CD14-positive monocyte (primary cell): ENCODE measurements around the gene CD81. TPM values are rescaled to one million over a fixed set of nuclear protein-coding genes. Genes with fewer than 3 reads are reported as not detected.

ENCODE experiments used
- DNase-seq, 3 donors: peaks; one replicate each; pipeline ENCODE4 v3.0.0-alpha.2; 2011 to 2022
- H2AFZ ChIP-seq: 2 replicates; pipeline ENCODE4 v1.6.0; 2012; ENCODE audit warnings: mild to moderate bottlenecking, low read depth, low read length, inconsistent platforms; ENCODE audit not compliant: insufficient read depth, poor library complexity, severe bottlenecking
- H3K27ac ChIP-seq, 2 donors: 1 replicate in 1 of 2; 2 replicates in 1 of 2; pipeline ENCODE4 v1.5.1; 2012 to 2013; ENCODE audit warnings: low read length in 2 of 2, control low read depth in 1 of 2, inconsistent platforms in 1 of 2, low read depth in 1 of 2, mild to moderate bottlenecking in 1 of 2
- H3K27me3 ChIP-seq, 2 donors: one replicate each; pipeline versions ENCODE4 v1.6.0 to v1.6.1; 2011 to 2013; ENCODE audit warnings: low read length in 2 of 2; ENCODE audit not compliant: control insufficient read depth in 2 of 2, insufficient read depth in 2 of 2
- H3K36me3 ChIP-seq, 2 donors: replicated peaks in 1 of 2; 1 replicate in 1 of 2; 2 replicates in 1 of 2; pipeline versions ENCODE4 v1.5.1 to v1.6.1; 2012 to 2013; ENCODE audit warnings: low read length in 2 of 2, control low read depth in 1 of 2, inconsistent platforms in 1 of 2, mild to moderate bottlenecking in 1 of 2; ENCODE audit not compliant: insufficient read depth in 2 of 2, control insufficient read depth in 1 of 2
- H3K4me1 ChIP-seq, 2 donors: 1 replicate in 1 of 2; 2 replicates in 1 of 2; pipeline versions ENCODE4 v1.5.1 to v1.6.1; 2012 to 2013; ENCODE audit warnings: low read length in 2 of 2, control low read depth in 1 of 2, inconsistent platforms in 1 of 2, mild to moderate bottlenecking in 1 of 2, moderate library complexity in 1 of 2; ENCODE audit not compliant: insufficient read depth in 2 of 2, control insufficient read depth in 1 of 2
- H3K4me2 ChIP-seq: replicated peaks from 2 replicates; pipeline ENCODE3; 2012; ENCODE audit warnings: low read length, moderate library complexity, mild to moderate bottlenecking; ENCODE audit not compliant: poor library complexity, severe bottlenecking; ENCODE audit errors: extremely low read depth
- H3K4me3 ChIP-seq, 3 experiments: fragments of 200-600 bp in 1 of 3; sonication (generic) in 1 of 3; replicated peaks in 1 of 3; 1 replicate in 2 of 3; 2 replicates in 1 of 3; pipeline ENCODE4 v1.5.1; 2011 to 2013; ENCODE audit warnings: low read length in 3 of 3, mild to moderate bottlenecking in 3 of 3, control low read depth in 2 of 3, low read depth in 2 of 3, inconsistent platforms in 1 of 3, moderate library complexity in 1 of 3
- H3K79me2 ChIP-seq: 2 replicates; pipeline ENCODE4 v1.6.0; 2012; ENCODE audit warnings: mild to moderate bottlenecking, control low read depth, inconsistent platforms, low read length, moderate library complexity; ENCODE audit not compliant: insufficient read depth
- H3K9ac ChIP-seq: 2 replicates; pipeline ENCODE4 v1.6.0; 2017; ENCODE audit warnings: low read length, mild to moderate bottlenecking; ENCODE audit not compliant: insufficient read depth, poor library complexity, severe bottlenecking
- H3K9me3 ChIP-seq, 2 donors: replicated peaks in 1 of 2; 1 replicate in 1 of 2; 2 replicates in 1 of 2; pipeline versions ENCODE4 v1.5.1 to v1.6.1; 2012 to 2013; ENCODE audit warnings: low read length in 2 of 2, control low read depth in 1 of 2; ENCODE audit not compliant: control insufficient read depth in 1 of 2, insufficient read depth in 1 of 2
- H4K20me1 ChIP-seq: 2 replicates; pipeline ENCODE4 v1.6.0; 2012; ENCODE audit warnings: mild to moderate bottlenecking, low read length, control low read depth, moderate library complexity; ENCODE audit not compliant: insufficient read depth
- H3K27ac Mint-ChIP-seq, 7 donors: one replicate each; pipeline ENCODE4 v1.8.0; 2020; ENCODE audit warnings: mild to moderate bottlenecking in 7 of 7, mixed read lengths in 7 of 7, moderate library complexity in 6 of 7, inconsistent platforms in 2 of 7
- H3K27me3 Mint-ChIP-seq, 3 donors: one replicate each; pipeline ENCODE4 v1.8.0; 2021 to 2022; ENCODE audit warnings: low read depth in 3 of 3, mild to moderate bottlenecking in 3 of 3, mixed read lengths in 3 of 3, moderate library complexity in 3 of 3, inconsistent platforms in 1 of 3
- H3K36me3 Mint-ChIP-seq, 2 donors: one replicate each; pipeline ENCODE4 v1.8.0; 2020; ENCODE audit warnings: mixed read lengths in 2 of 2, inconsistent platforms in 1 of 2, mild to moderate bottlenecking in 1 of 2
- H3K4me1 Mint-ChIP-seq: one replicate; pipeline ENCODE4 v1.8.0; 2020; ENCODE audit warnings: mild to moderate bottlenecking, mixed read lengths
- H3K4me3 Mint-ChIP-seq, 2 donors: one replicate each; pipeline ENCODE4 v1.8.0; 2020; ENCODE audit warnings: mild to moderate bottlenecking in 2 of 2, mixed read lengths in 2 of 2, moderate library complexity in 1 of 2
- H3K9me3 Mint-ChIP-seq, 7 donors: one replicate each; pipeline ENCODE4 v1.8.0; 2020 to 2022; ENCODE audit warnings: mixed read lengths in 7 of 7, mild to moderate bottlenecking in 6 of 7, moderate library complexity in 6 of 7, inconsistent platforms in 2 of 7
- WGBS: methylation state at CpG from one replicate; pipeline ENCODE4 v1.1.5; 2013; ENCODE audit warnings: missing lambda C conversion rate; ENCODE audit not compliant: insufficient coverage; 5-methylcytosine and 5-hydroxymethylcytosine counted together
- intact Hi-C, 2 donors: fragments of 100-400 bp; cut with micrococcal nuclease; formaldehyde crosslinking; loops; one replicate each; pipeline versions ENCODE4 v1.15.0 to v1.15.1; 2023
- polyA plus RNA-seq, 3 donors: library from polyadenylated mRNA; depleted of rRNA in 1 of 3; unstranded in 2 of 3; stranded (reverse) in 1 of 3; fragments of 300-500 nt in 2 of 3; fragments of >200 nt in 1 of 3; fragmentation: Illumina TruSeq in 2 of 3; gene quantifications; 1 replicate in 2 of 3; 2 replicates in 1 of 3; pipeline ENCODE4 v1.2.3, GENCODE V29; 2012 to 2021
- TF ChIP-seq, protein P1 (sequence below): fragments of 200-600 bp; IDR thresholded peaks from one replicate; pipeline ENCODE4 v1.8.0; 2022; ENCODE audit warnings: antibody characterized with exemption, mild to moderate bottlenecking

The CD81 gene
- polyA plus RNA-seq, 3 donors: 3.2 to 74.9 (median 12.3) TPM

DNA sequence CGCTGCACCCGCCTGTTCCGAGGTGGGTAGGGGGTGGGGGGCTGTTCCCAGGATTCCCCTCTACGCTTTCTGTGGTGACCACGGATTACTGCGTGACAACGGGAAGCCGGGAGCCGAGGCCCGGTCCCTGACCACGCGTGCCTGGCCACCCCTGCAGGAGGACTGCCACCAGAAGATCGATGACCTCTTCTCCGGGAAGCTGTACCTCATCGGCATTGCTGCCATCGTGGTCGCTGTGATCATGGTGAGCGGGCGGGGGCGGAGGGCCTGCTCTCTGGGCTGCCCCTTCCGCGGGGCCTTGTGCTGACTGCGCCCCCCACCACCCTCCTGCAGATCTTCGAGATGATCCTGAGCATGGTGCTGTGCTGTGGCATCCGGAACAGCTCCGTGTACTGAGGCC lies 19.4 kb downstream of the CD81 start:
- no peaks in the 10 kb centered on the region for H3K9me3 ChIP-seq
- no peak overlapping the region for H3K4me3 Mint-ChIP-seq
- peaks cover 0 to 4% of the 10 kb centered on the region in 2 donors for H3K36me3 ChIP-seq
- H4K20me1 ChIP-seq: peaks cover 5% of the 10 kb centered on the region
- H2AFZ ChIP-seq: no peak overlapping the region
- H3K27ac ChIP-seq: no peak overlapping the region
- H3K9me3 Mint-ChIP-seq: no peaks in the 10 kb centered on the region
- TF ChIP-seq, protein P1, sequence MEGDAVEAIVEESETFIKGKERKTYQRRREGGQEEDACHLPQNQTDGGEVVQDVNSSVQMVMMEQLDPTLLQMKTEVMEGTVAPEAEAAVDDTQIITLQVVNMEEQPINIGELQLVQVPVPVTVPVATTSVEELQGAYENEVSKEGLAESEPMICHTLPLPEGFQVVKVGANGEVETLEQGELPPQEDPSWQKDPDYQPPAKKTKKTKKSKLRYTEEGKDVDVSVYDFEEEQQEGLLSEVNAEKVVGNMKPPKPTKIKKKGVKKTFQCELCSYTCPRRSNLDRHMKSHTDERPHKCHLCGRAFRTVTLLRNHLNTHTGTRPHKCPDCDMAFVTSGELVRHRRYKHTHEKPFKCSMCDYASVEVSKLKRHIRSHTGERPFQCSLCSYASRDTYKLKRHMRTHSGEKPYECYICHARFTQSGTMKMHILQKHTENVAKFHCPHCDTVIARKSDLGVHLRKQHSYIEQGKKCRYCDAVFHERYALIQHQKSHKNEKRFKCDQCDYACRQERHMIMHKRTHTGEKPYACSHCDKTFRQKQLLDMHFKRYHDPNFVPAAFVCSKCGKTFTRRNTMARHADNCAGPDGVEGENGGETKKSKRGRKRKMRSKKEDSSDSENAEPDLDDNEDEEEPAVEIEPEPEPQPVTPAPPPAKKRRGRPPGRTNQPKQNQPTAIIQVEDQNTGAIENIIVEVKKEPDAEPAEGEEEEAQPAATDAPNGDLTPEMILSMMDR: no peak
- WGBS: 97% methylated on average over 25 of the region's 26 CpGs
- peaks cover 2 to 10% of the 10 kb centered on the region in 2 donors for H3K36me3 Mint-ChIP-seq
- no peak for DNase-seq
- intact Hi-C loops: no loop called here
- H3K4me1 Mint-ChIP-seq: peaks cover 10% of the 10 kb centered on the region
- H3K27ac Mint-ChIP-seq: no peak overlapping the region
- H3K4me3 ChIP-seq: no peak overlapping the region
- no peak overlapping the region for H3K4me2 ChIP-seq
- H3K9ac ChIP-seq: no peak overlapping the region
- peaks cover 16 to 19% of the 10 kb centered on the region in 2 donors for H3K4me1 ChIP-seq
- H3K79me2 ChIP-seq: peaks cover 20% of the 10 kb centered on the region
- no peaks in the 10 kb centered on the region for H3K27me3 ChIP-seq
- H3K27me3 Mint-ChIP-seq: peaks cover 0 to 2% (median 0%) of the 10 kb centered on the region in 3 donors

DNA sequence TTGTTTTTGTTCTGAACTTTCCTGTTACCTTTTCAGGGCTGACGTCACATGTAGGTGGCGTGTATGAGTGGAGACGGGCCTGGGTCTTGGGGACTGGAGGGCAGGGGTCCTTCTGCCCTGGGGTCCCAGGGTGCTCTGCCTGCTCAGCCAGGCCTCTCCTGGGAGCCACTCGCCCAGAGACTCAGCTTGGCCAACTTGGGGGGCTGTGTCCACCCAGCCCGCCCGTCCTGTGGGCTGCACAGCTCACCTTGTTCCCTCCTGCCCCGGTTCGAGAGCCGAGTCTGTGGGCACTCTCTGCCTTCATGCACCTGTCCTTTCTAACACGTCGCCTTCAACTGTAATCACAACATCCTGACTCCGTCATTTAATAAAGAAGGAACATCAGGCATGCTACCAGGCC lies 19.9 kb downstream of the CD81 start:
- H3K27me3 Mint-ChIP-seq: peaks cover 0 to 2% (median 0%) of the 10 kb centered on the region in 3 donors
- no peak overlapping the region for H3K9ac ChIP-seq
- H3K9me3 Mint-ChIP-seq: no peaks in the 10 kb centered on the region
- intact Hi-C loops: no loop called here
- DNase-seq: no peak
- no peak overlapping the region for H3K4me3 ChIP-seq
- no peak overlapping the region for H3K4me3 Mint-ChIP-seq
- peaks cover 2 to 4% of the 10 kb centered on the region in 2 donors for H3K36me3 ChIP-seq
- H3K27me3 ChIP-seq: no peaks in the 10 kb centered on the region
- TF ChIP-seq, protein P1: no peak
- no peak overlapping the region for H3K4me2 ChIP-seq
- H3K36me3 Mint-ChIP-seq: peaks cover 2 to 9% of the 10 kb centered on the region in 2 donors
- no peak overlapping the region for H2AFZ ChIP-seq
- peaks cover 11% of the 10 kb centered on the region for H4K20me1 ChIP-seq
- H3K9me3 ChIP-seq: no peaks in the 10 kb centered on the region
- H3K27ac ChIP-seq: no peak overlapping the region
- H3K4me1 ChIP-seq: peaks cover 21 to 24% of the 10 kb centered on the region in 2 donors
- peaks cover 25% of the 10 kb centered on the region for H3K79me2 ChIP-seq
- peaks cover 15% of the 10 kb centered on the region for H3K4me1 Mint-ChIP-seq
- peak overlapping the region in 3 of 7 donors; percentile 24 to 71 (median 53) for H3K27ac Mint-ChIP-seq
- 97% methylated on average over 9 of the region's 12 CpGs for WGBS
